Immature natural killer cell (primary cell): Measurements from ENCODE around the gene STIMATE. TPM values are rescaled to one million over a fixed set of nuclear protein-coding genes. Genes with fewer than 3 reads are reported as not detected.

ENCODE experiments used
- DNase-seq, 3 donors: peaks; one replicate each; pipeline ENCODE4 v3.0.0; 2022; ENCODE audit warnings: mixed read lengths in 1 of 3
- H3K27ac Mint-ChIP-seq, 6 donors: one replicate each; pipeline ENCODE4 v1.8.0; 2020; ENCODE audit warnings: mixed read lengths in 6 of 6, mild to moderate bottlenecking in 5 of 6, inconsistent platforms in 4 of 6, moderate library complexity in 3 of 6
- H3K27me3 Mint-ChIP-seq, 3 donors: one replicate each; pipeline ENCODE4 v1.8.0; 2020 to 2021; ENCODE audit warnings: low read depth in 3 of 3, mild to moderate bottlenecking in 3 of 3, mixed read lengths in 3 of 3, moderate library complexity in 3 of 3, inconsistent platforms in 1 of 3
- H3K36me3 Mint-ChIP-seq, 3 donors: one replicate each; pipeline ENCODE4 v1.8.0; 2020; ENCODE audit warnings: mixed read lengths in 3 of 3, inconsistent platforms in 2 of 3, mild to moderate bottlenecking in 2 of 3
- H3K4me1 Mint-ChIP-seq, 2 donors: one replicate each; pipeline ENCODE4 v1.8.0; 2020; ENCODE audit warnings: inconsistent platforms in 2 of 2, mild to moderate bottlenecking in 2 of 2, mixed read lengths in 2 of 2, moderate library complexity in 1 of 2
- H3K4me3 Mint-ChIP-seq, 5 donors: one replicate each; pipeline ENCODE4 v1.8.0; 2020; ENCODE audit warnings: mild to moderate bottlenecking in 5 of 5, mixed read lengths in 5 of 5, inconsistent platforms in 3 of 5, moderate library complexity in 3 of 5
- H3K9me3 Mint-ChIP-seq, 6 donors: one replicate each; pipeline ENCODE4 v1.8.0; 2020; ENCODE audit warnings: mild to moderate bottlenecking in 6 of 6, mixed read lengths in 6 of 6, inconsistent platforms in 4 of 6, moderate library complexity in 3 of 6
- polyA plus RNA-seq, 3 donors: library from polyadenylated mRNA; unstranded; fragments of 300-500 nt; fragmentation: Illumina TruSeq; gene quantifications; one replicate each; pipeline ENCODE4 v1.2.3, GENCODE V29; 2021

STIMATE gene
- polyA plus RNA-seq: 10 to 100 TPM in 1 of 3 donors, 1 to 10 TPM in 2; 3.3 to 11.0 (median 8.2) TPM

- Mint-ChIP-seq H3K4me3 (peak within 1 kb of the TSS; percentile 87 to 95 (median 91)), H3K27me3 (peaks cover 0 to 1% (median 0%) of the 10 kb centered on the region in 3 donors), H3K36me3 (peaks cover 0 to 4% (median 0%) of the 10 kb centered on the region in 3 donors), H3K4me1 (peaks cover 35 to 50% of the 10 kb centered on the region in 2 donors), H3K27ac (peak within 1 kb of the TSS; percentile 71 to 92 (median 88)), H3K9me3 (no peaks in the 10 kb centered on the region)
- DNase-seq: peak; percentile 84 to 86 (median 85)
Observed at GRCh38 chr3:52897130-52898122, at the start of gene STIMATE. Gene STIMATE, minus strand, starts transcription at chr3:52897548. Its CDS starts 98 bp downstream, at chr3:52897450.

DNA sequence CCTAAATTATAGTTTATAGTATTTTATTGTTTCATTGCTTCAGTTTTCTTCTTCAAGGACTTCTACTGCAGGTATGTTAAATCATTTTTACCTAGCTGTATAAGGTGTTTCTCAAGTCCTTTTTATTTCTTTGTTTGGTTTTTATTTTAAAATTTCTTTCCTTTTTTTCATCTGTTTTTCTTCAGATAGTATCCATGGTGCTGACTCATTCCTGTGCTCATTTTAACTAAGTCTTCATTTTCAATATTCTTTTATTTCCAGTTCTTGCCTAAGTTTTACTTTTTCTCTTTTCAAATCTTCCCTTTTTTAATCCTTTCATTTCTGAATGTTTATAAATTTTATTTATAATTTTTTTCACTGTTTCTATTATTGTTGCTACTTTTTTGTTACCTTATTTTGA, 42.3 kb upstream of the STIMATE start:
- peaks cover 4 to 18% (median 8%) of the 10 kb centered on the region in 3 donors for H3K36me3 Mint-ChIP-seq

GRCh38 chr3:52934630-52935530, 37.5 kb upstream of the STIMATE start:
- Mint-ChIP-seq H3K36me3 (peaks cover 6 to 15% (median 7%) of the 10 kb centered on the region in 3 donors), H3K4me1 (peaks cover 2 to 6% of the 10 kb centered on the region in 2 donors), H3K9me3 (no peaks in the 10 kb centered on the region), H3K27ac (peak overlapping the region in 2 of 6 donors; percentile 13 to 64), H3K27me3 (no peaks in the 10 kb centered on the region), H3K4me3 (no peak overlapping the region)
- peak; percentile 20 to 45 (median 33) for DNase-seq

More for the DNA sequence above, 42.3 kb upstream of the STIMATE start:
- Mint-ChIP-seq H3K27ac (no peak overlapping the region), H3K4me3 (no peak overlapping the region), H3K27me3 (no peaks in the 10 kb centered on the region), H3K4me1 (peaks cover 2 to 4% of the 10 kb centered on the region in 2 donors), H3K9me3 (no peaks in the 10 kb centered on the region)
- no peak for DNase-seq

DNA sequence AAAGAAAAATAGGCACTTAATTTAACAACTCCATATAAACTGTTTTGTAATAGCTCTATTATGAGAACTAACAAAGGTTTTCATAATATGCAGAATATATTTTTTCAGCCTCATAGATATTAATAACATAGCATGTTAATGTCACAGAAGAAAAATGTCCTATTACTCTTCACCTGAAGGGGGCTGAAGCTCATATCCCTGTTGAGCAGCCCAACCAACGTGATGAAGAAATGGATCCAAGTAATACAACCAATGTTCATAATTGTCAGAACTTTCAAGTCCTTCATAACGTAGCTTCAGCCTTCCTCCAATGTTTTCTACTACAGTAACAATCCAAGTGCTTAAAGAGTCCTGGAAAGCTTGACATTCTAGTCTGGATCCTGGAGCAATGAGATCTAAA, 34.5 kb upstream of the STIMATE start:
- Mint-ChIP-seq H3K27me3 (no peaks in the 10 kb centered on the region), H3K4me1 (peaks cover 2 to 6% of the 10 kb centered on the region in 2 donors), H3K9me3 (no peaks in the 10 kb centered on the region), H3K36me3 (peaks cover 8 to 22% (median 16%) of the 10 kb centered on the region in 3 donors), H3K27ac (no peak overlapping the region), H3K4me3 (no peak overlapping the region)
- DNase-seq: no peak

- H3K4me1 Mint-ChIP-seq: peaks cover 2 to 6% of the 10 kb centered on the region in 2 donors
- no peak overlapping the region for H3K27ac Mint-ChIP-seq
- no peaks in the 10 kb centered on the region for H3K27me3 Mint-ChIP-seq
- H3K9me3 Mint-ChIP-seq: no peaks in the 10 kb centered on the region
- no peak overlapping the region for H3K4me3 Mint-ChIP-seq
- peaks cover 8 to 25% (median 16%) of the 10 kb centered on the region in 3 donors for H3K36me3 Mint-ChIP-seq
- no peak for DNase-seq
Observed at GRCh38 chr3:52931328-52931727, 34.0 kb upstream of the STIMATE start.

DNA sequence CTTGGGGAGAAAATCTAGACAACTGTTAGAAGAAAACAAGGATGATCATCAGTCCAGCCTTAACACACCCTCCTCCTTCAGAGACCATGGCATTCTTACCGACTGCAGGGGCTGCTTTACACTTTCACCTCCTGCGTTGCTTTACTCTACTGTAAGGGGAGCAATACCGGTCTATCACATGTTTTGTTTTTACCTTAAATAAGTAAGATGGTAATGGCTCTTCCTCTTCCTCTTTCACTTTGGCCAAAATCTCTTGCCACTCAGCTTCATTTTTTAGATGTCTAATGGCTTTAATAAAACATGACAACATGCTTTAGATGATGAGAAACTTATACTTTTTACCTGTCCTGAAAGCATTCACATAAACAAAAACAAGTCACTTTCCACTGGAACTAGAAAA, 33.4 kb upstream of the STIMATE start:
- no peaks in the 10 kb centered on the region for H3K9me3 Mint-ChIP-seq
- H3K4me3 Mint-ChIP-seq: no peak overlapping the region
- no peaks in the 10 kb centered on the region for H3K27me3 Mint-ChIP-seq
- DNase-seq: no peak
- H3K4me1 Mint-ChIP-seq: peaks cover 2 to 6% of the 10 kb centered on the region in 2 donors
- H3K27ac Mint-ChIP-seq: no peak overlapping the region
- H3K36me3 Mint-ChIP-seq: peaks cover 8 to 25% (median 16%) of the 10 kb centered on the region in 3 donors

- no peak overlapping the region for H3K4me3 Mint-ChIP-seq
- peak overlapping the region in 1 of 6 donors; percentile 65 for H3K27ac Mint-ChIP-seq
- H3K27me3 Mint-ChIP-seq: no peaks in the 10 kb centered on the region
- H3K9me3 Mint-ChIP-seq: no peaks in the 10 kb centered on the region
- peaks cover 8 to 39% (median 20%) of the 10 kb centered on the region in 3 donors for H3K36me3 Mint-ChIP-seq
- no peak for DNase-seq
- H3K4me1 Mint-ChIP-seq: peaks cover 0 to 1% of the 10 kb centered on the region in 2 donors
Observed at GRCh38 chr3:52926554-52926953, 29.2 kb upstream of the STIMATE start.

- H3K9me3 Mint-ChIP-seq: no peaks in the 10 kb centered on the region
- no peak for DNase-seq
- H3K4me1 Mint-ChIP-seq: peaks cover 0 to 1% of the 10 kb centered on the region in 2 donors
- no peak overlapping the region for H3K4me3 Mint-ChIP-seq
- no peaks in the 10 kb centered on the region for H3K27me3 Mint-ChIP-seq
- peaks cover 4 to 37% (median 16%) of the 10 kb centered on the region in 3 donors for H3K36me3 Mint-ChIP-seq
- H3K27ac Mint-ChIP-seq: no peak overlapping the region
Observed at GRCh38 chr3:52925405-52926313, 28.3 kb upstream of the STIMATE start.

GRCh38 chr3:52923963-52924362, 26.6 kb upstream of the STIMATE start:
- H3K4me1 Mint-ChIP-seq: peaks cover 0 to 1% of the 10 kb centered on the region in 2 donors
- H3K27ac Mint-ChIP-seq: peak overlapping the region in 1 of 6 donors; percentile 39
- no peaks in the 10 kb centered on the region for H3K27me3 Mint-ChIP-seq
- no peak for DNase-seq
- no peaks in the 10 kb centered on the region for H3K9me3 Mint-ChIP-seq
- no peak overlapping the region for H3K4me3 Mint-ChIP-seq
- peaks cover 0 to 41% (median 17%) of the 10 kb centered on the region in 3 donors for H3K36me3 Mint-ChIP-seq

GRCh38 chr3:52920841-52921240, 23.5 kb upstream of the STIMATE start:
- Mint-ChIP-seq H3K9me3 (no peaks in the 10 kb centered on the region), H3K4me1 (peaks cover 0 to 1% of the 10 kb centered on the region in 2 donors), H3K4me3 (no peak overlapping the region), H3K27ac (no peak overlapping the region), H3K36me3 (peaks cover 8 to 46% (median 20%) of the 10 kb centered on the region in 3 donors), H3K27me3 (no peaks in the 10 kb centered on the region)
- DNase-seq: no peak

DNA sequence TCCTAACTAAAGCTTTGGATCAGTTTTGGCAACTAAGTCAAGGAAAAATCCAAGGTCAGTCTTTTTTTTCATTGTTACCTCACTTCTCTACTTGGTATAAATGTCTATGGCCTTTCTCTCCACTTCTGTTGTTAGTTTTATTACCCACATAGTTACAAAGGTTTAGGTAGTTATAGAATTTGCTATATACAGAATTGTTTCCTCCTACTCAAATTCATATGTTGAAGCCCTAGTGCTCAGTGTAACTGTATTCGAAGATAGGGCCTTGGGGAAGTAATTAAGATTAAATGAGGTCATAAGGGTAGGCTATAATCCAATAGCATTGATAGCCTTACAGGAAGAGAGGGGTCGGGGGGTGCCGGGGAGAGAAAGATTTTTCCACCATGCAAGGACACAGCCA, 19.7 kb upstream of the STIMATE start:
- Mint-ChIP-seq H3K9me3 (no peaks in the 10 kb centered on the region), H3K27me3 (peaks cover 0 to 2% (median 0%) of the 10 kb centered on the region in 3 donors)

DNA sequence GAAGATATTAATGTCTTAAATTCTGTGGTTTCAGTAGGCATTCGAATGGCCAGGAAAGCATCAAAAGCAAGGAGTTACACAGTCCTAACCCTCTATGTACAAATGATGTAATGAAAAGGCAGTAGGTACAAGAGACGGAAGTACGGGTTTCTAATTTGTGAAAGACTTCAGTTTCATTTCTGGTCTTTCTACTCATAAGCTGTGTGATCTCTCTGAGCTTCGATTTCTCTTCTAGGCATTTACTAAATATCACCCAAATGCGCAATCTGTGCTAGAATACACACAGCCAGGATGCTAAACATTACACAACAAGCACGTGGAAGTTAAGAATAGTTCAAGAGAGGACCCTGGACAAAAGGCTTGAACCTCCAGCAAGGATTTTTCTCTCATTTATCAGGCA, 17.9 kb upstream of the STIMATE start:
- Mint-ChIP-seq H3K36me3 (peaks cover 30 to 54% (median 30%) of the 10 kb centered on the region in 3 donors), H3K27ac (no peak overlapping the region)

More for the DNA sequence above, 19.7 kb upstream of the STIMATE start:
- Mint-ChIP-seq H3K4me3 (no peak overlapping the region), H3K4me1 (no peaks in the 10 kb centered on the region), H3K27ac (no peak overlapping the region), H3K36me3 (peaks cover 22 to 49% (median 24%) of the 10 kb centered on the region in 3 donors)
- DNase-seq: no peak

More for the DNA sequence above, 17.9 kb upstream of the STIMATE start:
- H3K4me1 Mint-ChIP-seq: no peaks in the 10 kb centered on the region
- H3K4me3 Mint-ChIP-seq: no peak overlapping the region
- H3K9me3 Mint-ChIP-seq: no peaks in the 10 kb centered on the region
- no peak for DNase-seq
- peaks cover 0 to 2% (median 0%) of the 10 kb centered on the region in 3 donors for H3K27me3 Mint-ChIP-seq
